H1 (cell line): Measurements from ENCODE around the gene NOTUM. TPM values are rescaled to one million over a fixed set of nuclear protein-coding genes. Genes with fewer than 3 reads are reported as not detected.

ENCODE experiments used
- ATF3 ChIP-seq: IDR thresholded peaks from 2 replicates; pipeline ENCODE4 v1.6.1; 2011; ENCODE audit warnings: low read depth, mild to moderate bottlenecking, low read length; ENCODE audit not compliant: insufficient read depth
- BCL11A ChIP-seq, 2 experiments: IDR thresholded peaks; one replicate each; pipeline ENCODE4 v1.6.1; 2011; ENCODE audit warnings: low read depth in 2 of 2, low read length in 2 of 2, mild to moderate bottlenecking in 2 of 2
- CHD7 ChIP-seq: fragments of 300-600 bp; sonication (generic); IDR thresholded peaks from 2 replicates; pipeline ENCODE4 v1.7.1; 2012; ENCODE audit warnings: low read length, moderate library complexity, mild to moderate bottlenecking, inconsistent platforms; ENCODE audit not compliant: insufficient replicate concordance
- JUND ChIP-seq: IDR thresholded peaks from 2 replicates; pipeline ENCODE4 v1.6.1; 2011; ENCODE audit warnings: mild to moderate bottlenecking, improper control_type of control experiment, low read length
- PHF8 ChIP-seq: fragments of 200-600 bp; sonication (generic); conservative IDR thresholded peaks from 2 replicates; pipeline ENCODE4 v1.7.1; 2012; ENCODE audit warnings: low read depth, mild to moderate bottlenecking, inconsistent platforms, low read length, moderate library complexity
- TAF7 ChIP-seq: optimal IDR thresholded peaks from 2 replicates; pipeline ENCODE3; 2011; ENCODE audit warnings: low read depth, mild to moderate bottlenecking, inconsistent platforms, low read length, moderate library complexity, borderline replicate concordance
- YY1 ChIP-seq: IDR thresholded peaks from 2 replicates; pipeline ENCODE4 v1.6.1; 2011; ENCODE audit warnings: low read depth, mild to moderate bottlenecking, low read length
- polyA plus RNA-seq, 7 experiments: library from polyadenylated mRNA; depleted of rRNA in 3 of 7; stranded (reverse) in 5 of 7; unstranded in 2 of 7; fragments of >200 nt in 5 of 7; fragments of 200-250 nt in 2 of 7; gene quantifications; 1 replicate in 5 of 7; 2 replicates in 1 of 7; 4 replicates in 1 of 7; pipeline versions ENCODE4 v1.2.1 to v1.2.3, GENCODE V29; 2011 to 2013; ENCODE audit warnings: missing spikeins in 2 of 7, mixed read lengths in 2 of 7
- total RNA-seq: library from RNA; stranded (reverse); fragmentation: NEBNext Ultra II Directional; extraction: Animal tissue kit (Norgen Biotek cat#: 25700); gene quantifications from 2 replicates; pipeline ENCODE4 v1.2.1, GENCODE V29; 2021

Gene NOTUM
- total and polyA plus RNA-seq, 2 of the 8 experiments (the other 6 are each of a cell fraction or from before 2014, with no cell fraction given): 0.45 to 0.76 TPM

GRCh38 chr17:81903896-81904599, 56.9 kb downstream of the NOTUM start (continued):
- TF ChIP-seq CHD7: no peak
- TF ChIP-seq JUND: no peak
- no peak for TF ChIP-seq BCL11A (IDR thresholded peaks at IDR 0.05; ENCODE audit: low read depth in 2 of 2, low read length in 2 of 2)
- TF ChIP-seq YY1: no peak
- no peak for TF ChIP-seq TAF7
- TF ChIP-seq ATF3: no peak
- TF ChIP-seq PHF8: no peak
- TF ChIP-seq, all 59 proteins: peak for 0
